ENCODE results near the gene ALDH8A1.

ALDH8A1 gene

DNA sequence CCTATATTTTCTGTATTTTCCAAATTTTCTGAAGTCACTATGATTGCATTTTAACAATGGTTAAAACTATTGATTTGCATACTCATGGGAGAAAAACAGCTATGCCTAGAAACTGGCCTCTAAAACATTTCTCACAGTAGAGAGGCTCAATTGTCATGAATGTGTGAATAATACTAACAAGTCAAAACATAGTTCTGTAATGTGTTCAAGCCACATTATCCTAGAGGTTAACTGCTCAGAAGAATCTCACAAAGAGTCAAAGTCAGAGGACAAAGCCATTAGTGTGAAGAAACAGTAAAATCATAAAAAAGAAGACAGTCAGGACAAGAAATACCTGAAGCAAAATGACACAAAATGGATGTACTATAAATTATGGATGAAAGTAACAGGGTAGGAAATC is 12.5 kb upstream of the ALDH8A1 start:
- TF ChIP-seq, protein P1, sequence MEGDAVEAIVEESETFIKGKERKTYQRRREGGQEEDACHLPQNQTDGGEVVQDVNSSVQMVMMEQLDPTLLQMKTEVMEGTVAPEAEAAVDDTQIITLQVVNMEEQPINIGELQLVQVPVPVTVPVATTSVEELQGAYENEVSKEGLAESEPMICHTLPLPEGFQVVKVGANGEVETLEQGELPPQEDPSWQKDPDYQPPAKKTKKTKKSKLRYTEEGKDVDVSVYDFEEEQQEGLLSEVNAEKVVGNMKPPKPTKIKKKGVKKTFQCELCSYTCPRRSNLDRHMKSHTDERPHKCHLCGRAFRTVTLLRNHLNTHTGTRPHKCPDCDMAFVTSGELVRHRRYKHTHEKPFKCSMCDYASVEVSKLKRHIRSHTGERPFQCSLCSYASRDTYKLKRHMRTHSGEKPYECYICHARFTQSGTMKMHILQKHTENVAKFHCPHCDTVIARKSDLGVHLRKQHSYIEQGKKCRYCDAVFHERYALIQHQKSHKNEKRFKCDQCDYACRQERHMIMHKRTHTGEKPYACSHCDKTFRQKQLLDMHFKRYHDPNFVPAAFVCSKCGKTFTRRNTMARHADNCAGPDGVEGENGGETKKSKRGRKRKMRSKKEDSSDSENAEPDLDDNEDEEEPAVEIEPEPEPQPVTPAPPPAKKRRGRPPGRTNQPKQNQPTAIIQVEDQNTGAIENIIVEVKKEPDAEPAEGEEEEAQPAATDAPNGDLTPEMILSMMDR (IDR thresholded peaks at IDR 0.05), result no peak

DNA sequence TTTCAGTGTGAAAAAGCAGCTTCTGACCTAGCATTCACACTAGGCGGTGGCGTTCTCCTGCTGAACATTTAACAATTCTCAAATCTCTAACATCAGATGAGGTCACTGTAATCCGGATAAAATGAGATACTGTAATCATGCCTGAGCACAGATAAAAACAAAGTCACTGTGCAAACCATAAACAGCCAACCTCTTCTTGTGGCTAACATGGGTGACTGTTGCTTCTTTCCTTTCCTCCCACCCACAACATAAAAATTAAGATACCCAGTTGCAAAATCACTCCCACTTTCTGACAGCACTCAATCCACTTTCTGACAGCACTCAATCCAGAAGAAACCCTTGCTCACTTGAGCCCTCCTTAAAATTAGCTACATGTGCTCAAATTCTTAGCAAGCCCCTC is 11.5 kb upstream of the ALDH8A1 start:
- TF ChIP-seq, protein P1 (IDR thresholded peaks at IDR 0.05), result no peak

DNA sequence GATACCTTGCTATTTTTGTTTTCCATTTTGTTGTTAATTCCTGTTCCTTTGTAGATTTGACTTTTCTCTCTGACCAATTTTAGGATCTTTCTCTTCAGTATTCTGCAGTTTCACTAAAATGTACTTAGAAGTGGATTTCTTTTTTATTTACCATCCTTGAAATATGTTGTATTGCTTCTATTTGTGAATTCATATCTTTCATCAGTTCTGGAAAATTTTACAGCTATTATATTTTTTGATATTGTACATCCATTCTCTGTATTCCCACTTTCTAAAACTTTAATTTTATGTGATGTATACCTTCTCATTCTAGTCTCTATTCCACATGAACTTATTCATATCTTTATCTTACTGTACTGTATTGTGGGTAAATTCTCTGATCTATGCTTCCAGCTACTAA is 9.7 kb upstream of the ALDH8A1 start:
- TF ChIP-seq, protein P1 (IDR thresholded peaks at IDR 0.05), result no peak

DNA sequence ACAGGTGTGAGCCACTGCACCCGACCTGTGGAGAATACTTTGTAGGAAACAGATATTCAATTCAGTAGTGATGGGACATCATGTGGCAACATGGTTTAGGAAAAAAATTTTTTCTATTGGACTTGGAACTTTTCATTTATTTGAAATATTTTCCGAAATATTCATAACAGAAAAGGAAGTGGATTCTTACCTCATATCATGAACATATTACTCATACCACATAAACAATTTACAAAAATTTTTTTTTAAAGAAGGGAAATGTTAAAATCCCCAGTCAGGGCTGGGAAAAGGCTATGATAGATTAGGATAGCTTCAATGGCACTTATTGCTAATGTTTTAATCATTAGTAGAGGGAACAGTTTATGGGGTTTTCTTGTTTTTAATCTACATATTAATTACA is 6.8 kb upstream of the ALDH8A1 start:
- TF ChIP-seq, protein P1 (IDR thresholded peaks at IDR 0.05), result no peak

DNA sequence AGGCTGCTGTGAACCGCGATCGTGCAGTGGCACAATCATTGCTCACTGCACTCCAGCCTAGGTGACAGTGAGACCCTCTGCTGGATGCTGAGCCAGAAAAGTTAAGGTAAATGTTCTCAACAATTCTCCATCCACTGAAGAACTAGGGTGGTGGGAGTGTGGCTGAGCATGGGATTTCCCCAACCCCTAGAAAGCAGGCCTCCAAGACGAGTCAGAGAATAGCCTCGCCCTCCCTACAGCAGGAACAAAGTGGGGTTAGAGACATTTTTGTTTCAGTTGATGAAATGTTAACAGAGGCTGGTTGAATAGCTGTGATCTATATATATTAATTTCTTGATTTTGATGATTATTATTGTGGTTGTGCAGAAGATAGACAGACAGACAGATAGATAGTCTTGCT is 6.1 kb upstream of the ALDH8A1 start:
- TF ChIP-seq, protein P1 (IDR thresholded peaks at IDR 0.05), result no peak

DNA sequence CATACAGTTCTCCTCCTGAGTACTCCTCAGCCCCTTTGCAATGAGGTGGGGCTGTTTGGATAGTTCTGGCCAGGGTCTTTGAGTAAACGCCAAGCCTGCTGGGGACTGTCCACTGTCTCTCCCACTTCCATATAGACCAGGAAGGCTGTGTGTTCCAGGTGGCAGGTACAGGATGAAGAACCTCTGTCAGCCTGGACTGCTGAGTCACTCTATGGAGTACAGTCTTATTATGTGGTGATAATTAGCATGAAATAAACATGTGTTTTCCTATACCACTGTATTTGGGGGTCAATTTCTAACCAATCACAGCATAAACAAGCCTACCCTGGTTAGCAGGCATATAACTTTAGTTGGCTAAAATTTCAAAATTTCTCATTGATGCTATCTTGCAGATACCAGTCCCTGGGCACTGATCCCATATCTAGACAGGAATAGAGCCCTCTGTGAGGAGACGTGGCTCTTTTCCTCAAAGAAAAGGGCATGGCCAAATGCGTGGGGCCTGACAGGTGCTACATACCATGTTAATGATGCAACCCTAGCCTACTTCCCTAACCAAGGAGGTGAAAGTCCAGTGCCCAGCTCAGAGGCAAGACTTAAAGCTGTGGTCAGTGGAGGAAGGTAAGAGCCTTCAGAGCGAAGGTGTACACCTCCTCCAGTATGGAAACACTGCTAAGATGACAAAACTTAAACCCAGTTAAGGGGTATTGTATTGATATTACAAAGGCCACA is 4.5 kb upstream of the ALDH8A1 start:
- TF ChIP-seq, protein P1 (IDR thresholded peaks at IDR 0.05), result no peak

DNA sequence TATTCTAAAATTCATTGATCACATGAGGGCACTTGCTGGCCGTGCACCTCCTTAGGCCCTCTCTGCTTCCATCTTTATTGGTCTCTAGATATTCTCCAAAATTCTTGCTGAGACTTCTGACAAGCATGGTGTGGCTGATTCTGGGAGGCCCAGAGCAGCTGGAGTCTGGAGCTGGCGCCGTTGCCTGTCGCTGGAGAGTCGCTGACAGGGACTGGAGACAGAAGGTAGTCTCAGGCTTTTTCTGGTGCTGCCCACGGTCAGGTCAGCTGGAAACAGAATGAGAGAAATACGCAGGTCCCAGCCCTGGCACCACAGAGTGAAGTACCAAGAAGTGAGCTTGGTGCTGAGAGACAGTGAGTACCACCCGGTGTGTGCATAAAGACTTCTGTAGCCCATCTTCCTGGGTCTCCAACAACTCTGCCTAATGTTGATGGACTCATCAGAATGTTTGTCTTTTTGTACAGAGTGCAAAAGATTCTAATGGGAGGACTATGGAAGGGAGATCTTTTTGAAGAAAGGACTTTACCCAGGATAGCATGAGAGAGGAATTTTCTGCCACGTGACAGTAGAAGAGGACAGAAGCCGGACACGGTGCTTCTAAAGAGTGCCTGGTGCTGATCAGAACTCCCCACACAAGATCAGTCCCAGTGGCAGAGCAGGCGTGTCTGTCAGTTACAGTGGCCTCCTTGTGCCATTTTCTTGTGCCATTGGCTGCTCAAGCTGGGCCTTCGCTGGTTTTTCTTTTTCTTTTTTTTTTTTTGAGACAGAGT is 1.8 kb upstream of the ALDH8A1 start:
- TF ChIP-seq, protein P1 (IDR thresholded peaks at IDR 0.05), result no peak

Data from LNCAP (cell line).